SHP77 (cell line): ENCODE data around the gene HEXA.
"Not testable (repeated sequence)": the region's sequence is repeated elsewhere in the genome, so short reads cannot be mapped to it uniquely, and the experiment has no call there.

Source experiments
- DNase-seq, 2 experiments: peaks; one replicate each; lab custom pipeline; 2025; lab: John Stamatoyannopoulos, UW

Gene HEXA

DNA sequence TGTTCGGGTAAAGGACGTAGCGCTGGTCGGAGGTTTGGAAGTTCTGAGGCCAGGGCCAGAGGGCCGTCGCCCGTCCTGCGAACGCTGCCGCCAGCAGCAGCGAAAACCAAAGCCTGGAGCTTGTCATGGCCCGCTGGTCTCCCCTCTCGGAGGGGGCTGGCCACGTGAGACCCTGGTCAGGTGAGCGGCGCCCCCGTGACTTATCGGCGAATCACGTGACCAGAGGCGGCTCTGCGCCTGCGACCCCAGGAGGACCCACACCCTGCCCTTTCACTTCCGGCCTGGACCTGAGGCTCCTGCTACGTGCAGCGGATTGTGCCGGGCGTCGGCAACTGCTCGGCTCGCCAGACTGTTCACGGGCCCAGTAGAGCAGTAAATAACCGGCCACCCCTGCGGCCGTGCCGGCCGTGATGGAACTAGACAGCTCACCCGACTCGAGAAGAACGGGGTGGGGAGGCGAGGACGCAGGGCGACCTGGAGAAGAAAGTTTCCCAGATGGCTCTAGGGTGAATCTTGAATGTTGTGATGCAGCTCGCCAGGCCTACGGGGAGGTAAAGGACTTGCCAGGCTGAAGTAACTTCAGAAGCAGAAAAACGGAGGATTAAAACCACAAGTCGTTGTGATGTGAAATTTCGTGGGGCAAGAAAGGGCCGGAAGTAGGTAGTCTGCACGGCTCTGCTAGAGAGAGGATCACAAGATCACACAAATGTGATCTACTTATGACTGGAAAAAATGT, at the start of gene HEXA:
TSS of gene HEXA (minus strand) at position 169 of the 736 bp plus-strand sequence. CDS start at position 127, 42 bp downstream.
- DNase-seq, result peak; percentile 91 to 95

DNA sequence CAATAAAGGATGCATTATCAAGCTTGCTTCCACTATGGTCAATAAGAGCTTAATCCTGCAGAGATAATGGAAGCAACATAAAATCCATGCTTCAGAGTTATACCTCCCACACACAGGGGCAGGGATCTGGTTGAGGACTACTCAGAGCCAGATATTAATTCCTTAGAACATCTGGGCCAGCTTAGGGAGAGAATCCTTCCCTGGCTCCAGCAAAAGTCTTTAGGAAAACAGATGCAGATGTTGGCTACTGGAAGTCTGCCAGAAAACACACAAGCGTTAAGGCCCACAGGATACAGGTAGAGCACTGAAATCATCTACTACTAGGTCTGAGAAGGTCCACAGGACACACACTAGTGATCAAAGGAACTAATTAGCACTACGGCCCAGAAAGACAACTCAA, 47.4 kb upstream of the HEXA start:
- DNase-seq, result no peak

DNA sequence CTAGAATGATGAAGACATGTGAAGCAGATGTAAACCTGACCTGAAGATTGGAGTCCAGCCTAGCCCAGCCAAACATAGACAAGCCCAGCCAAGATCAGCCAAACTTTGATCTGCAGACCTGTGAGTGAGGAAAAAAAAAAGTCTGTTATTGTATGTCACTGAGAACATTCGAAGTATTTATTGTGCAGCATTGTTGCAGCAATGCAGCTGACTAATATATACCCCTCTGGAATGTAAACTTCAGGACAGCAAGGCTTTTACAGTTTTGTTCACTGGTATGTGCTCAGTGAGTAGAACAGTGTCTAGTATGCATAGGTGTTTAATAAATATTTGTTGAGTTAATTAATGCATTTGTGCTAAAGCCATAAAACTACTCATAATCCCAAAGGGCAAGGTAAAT, 45.7 kb upstream of the HEXA start:
- DNase-seq, result no peak

DNA sequence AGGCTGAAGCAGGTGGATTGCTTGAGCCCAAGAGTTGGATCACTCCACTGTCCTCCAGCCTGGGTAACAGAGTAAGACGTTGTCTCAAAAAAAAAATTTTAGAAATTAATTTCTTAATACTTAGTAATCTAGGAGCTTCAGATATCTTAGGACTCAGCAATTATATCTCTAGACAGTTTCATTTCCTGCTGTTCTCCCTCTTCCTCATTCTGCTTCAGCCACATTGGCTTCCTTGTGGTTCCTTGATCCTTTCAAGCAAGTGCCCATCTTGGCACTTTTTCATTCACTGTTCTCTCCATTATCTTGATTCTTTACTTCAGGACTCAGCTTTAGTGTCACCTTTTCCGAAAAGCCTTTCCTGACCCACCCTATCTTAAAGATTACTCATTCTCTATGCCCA, 44.8 kb upstream of the HEXA start:
- DNase-seq, result no peak

DNA sequence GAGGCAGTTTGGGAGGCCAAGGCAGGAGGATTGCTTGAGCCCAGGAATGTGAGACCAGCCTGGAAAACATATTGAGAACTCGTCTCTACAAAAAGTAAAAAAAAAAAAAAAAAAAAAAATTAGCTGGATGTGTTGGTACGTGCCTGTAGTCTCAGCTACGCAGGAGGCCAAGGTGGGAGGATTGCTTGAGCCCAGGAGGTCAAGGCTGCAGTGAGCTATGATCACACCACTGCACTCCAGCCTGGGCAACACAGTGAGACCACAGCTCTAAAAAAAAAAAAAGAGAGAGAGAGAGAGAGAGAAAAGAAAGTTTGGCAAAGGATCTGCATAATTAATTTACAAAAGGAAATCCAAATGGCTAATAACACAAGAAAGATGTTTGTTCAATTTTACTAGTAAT, 44.0 kb upstream of the HEXA start:
- DNase-seq, result not testable (repeated sequence)

DNA sequence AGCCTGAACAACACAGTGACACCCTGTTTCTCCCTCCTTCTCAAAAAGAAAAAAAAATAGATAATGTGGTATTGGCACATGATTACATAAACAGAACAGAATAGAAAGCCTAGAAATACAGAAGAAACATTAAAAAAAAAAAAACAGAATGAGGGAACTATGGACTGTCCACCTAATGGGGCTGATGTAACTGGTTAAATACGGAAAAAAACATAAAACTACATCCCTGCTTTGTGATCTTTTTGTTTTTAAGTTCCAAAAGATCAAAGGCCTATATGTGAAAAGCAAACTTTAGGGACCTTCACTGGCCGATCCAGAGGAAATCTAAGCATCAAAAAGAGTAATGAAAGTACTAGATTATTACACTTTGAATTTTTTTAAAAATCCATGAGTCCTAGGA, 39.5 kb upstream of the HEXA start:
- no peak for DNase-seq

DNA sequence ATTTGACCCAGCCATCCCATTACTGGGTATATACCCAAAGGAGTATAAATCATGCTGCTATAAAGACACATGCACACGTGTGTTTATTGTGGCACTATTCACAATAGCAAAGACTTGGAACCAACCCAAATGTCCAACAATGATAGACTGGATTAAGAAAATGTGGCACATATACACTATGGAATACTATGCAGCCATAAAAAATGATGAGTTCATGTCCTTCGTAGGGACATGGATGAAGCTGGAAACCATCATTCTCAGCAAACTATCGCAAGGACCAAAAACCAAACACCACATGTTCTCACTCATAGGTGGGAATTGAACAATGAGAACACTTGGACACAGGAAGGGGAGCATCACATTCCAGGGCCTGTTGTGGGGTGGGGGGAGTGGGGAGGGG, 37.5 kb upstream of the HEXA start:
- not testable (repeated sequence) for DNase-seq

DNA sequence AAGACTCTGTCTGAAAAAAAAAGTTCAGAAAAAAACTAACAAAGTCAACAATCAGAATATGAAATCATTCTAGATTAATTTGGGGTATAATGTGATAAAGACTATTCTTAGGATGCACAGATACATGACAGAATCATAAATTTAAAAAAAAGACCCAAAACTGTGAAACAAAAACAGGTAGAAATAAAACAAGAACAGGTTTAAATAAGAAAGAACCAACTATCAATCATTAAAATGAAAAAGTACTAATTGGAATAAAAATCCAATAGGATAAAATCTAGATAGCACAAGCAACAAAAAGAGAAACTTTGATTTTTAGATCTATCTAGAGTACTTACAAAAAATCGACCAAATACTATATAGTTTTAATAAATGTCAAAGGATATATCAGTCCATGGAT, 35.7 kb upstream of the HEXA start:
- no peak for DNase-seq

DNA sequence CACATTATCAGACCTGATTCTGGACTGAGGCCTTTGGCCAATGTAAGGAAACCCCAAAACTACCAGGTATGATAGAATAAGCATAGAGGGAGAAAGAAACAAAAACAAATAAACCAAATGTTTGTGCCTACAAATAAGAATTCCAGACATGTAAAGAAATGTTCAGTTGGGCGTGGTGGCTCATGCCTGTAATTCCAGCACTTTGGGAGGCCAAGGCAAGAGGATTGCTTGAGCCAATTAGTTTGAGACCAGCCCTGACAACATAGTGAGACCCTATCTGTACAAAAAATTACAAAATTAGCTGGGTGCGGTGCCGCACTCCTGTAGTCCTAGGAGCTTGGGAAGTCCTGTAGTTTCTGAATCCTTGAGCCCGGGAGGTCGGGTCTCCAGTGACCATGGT, 35.3 kb upstream of the HEXA start:
- DNase-seq, result no peak

DNA sequence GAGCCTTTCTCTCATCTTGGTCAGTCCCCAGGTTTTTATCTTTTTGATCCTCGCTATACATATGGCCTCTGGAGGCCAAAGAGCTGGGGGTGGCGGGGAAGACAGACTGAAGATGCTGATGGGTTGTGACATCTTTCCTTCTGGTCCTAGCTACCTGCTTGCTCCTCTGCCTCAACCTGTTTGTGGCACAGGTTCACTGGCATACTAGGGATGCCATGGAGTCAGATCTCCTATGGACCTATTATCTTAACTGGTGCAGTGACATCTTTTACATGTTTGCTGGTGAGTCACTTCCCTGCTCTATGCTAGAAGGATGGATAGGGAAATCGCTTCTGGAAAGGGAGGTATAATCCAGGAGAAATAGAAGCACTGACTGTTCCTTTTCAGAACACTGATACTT, 31.1 kb upstream of the HEXA start:
- DNase-seq, result no peak

DNA sequence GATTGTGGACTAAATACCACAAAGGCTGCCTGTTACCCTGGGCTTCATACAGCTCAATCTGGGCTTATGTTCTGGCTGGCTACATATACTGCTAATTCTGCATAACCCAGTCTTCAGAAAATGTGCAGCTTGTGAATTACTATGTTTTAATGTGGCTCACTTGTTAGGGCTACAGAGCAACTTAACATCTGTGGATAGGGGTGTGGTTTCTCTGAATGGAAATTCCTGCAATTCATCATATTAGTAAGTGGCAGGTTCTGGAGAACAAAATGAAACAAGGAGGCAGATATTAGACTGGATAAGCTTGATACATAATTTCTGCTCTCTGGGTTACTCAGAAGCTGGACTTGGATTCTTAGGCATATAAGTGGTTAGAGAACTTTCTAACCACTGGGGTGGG, 29.0 kb upstream of the HEXA start:
- no peak for DNase-seq

DNA sequence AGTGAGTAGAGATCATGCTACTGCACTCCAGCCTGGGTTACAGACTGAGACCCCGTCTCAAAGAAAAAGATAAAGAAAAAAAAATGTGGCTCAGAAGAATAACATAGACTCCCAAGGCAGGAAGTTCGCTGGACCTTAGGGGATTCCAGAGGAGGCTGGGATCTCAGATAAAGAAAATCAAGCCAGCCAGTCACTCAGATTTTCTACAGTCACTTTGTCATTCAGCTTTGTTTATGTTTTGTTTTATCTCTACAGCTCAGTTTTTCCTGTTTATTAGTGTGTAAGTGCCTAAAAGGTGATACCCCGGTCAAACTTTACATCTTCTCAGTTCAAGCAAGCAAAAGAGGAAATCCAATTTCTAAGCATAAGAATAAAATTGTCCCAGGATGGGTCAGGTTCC, 28.5 kb upstream of the HEXA start:
- DNase-seq, result no peak

DNA sequence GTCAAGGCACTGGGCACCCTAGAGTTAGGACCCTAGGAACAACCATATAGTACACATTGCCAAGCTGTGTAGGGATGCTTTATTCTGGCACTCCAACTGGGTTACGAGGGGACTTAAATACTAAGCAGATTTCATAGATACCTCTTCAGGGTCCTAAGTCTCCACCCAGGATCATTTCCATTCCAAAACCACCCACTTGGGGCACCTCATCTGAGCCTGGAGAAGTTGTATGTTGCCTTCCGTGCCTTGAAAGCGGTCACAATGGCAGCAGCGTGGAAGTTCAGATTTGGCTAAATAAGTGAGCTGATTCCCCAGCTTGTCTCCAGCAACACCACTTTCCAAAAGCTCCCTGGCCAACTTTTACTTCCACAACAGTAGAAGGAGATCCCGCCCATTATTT, 26.9 kb upstream of the HEXA start:
- DNase-seq, result no peak

DNA sequence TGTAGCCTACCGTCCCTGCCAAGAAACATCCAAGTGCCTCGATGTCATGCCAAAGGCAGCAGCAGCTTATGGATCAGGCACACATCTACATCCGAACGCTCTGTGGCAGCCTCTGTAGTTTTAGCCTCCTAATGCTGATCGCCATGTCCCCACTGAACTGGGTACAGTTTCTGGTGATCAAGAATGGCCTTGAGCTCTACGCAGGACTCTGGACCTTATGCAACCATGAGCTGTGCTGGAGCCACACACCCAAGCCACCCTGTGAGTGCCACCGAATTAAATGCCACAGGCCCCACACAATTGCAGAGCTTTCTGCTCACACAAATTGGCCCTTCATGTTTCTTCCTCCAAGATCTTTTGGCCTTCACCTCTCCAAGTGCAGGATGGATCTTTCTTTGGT, 22.8 kb upstream of the HEXA start:
- no peak for DNase-seq

DNA sequence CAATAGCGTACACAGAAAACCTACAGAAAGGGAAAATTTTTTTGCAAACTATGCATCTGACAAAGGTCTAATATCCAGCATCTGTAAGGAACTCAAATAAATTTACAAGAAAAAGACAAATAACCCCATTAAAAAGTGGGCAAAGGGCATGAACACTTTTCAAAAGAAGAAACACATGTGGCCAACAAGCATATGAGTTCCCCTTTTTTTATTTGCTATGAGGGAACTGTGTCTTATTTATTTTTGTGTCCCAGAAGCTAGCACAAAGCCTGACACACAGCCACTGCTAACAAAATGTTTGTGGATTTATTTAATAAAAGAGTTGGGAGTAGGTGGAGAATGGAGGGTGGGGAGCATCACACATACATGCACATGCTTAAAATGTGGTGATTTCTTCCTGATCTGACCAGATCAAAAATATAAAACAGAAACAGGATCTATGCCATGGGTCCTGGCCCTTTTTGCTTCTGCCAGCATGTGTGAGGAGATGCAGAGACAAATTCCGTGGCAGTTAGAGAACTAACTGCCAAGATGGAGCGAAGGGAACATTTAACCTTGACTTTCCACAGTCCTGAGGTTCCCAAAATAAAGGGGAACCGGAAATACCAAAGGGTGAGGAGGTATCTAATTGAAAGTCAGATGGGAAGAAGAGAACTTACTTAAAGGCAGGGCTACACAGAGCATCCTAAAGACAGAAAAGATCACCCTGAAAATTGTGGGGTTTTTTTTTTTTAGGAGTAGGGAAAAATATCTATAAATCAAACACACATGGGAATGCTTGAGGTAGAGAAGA, 22.2 kb upstream of the HEXA start, which contains the start of gene TMEM202:
TSS of gene TMEM202 (plus strand) at position 510 of the 793 bp plus-strand sequence. CDS start at position 532, 22 bp downstream.
- no peak for DNase-seq

DNA sequence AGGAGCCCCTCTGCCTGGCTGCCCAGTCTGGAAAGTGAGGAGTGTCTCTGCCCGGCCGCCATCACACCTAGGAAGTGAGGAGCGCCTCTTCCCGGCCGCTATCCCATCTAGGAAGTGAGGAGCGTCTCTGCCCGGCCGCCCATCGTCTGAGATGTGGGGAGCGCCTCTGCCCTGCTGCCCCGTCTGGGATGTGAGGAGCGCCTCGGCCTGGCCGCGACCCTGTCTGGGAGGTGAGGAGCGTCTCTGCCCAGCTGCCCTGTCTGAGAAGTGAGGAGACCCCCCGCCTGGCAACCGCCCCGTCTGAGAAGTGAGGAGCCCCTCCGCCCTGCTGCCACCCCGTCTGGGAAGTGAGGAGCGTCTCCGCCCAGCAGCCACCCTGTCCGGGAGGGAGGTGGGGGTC, 20.5 kb upstream of the HEXA start:
- DNase-seq, result not testable (repeated sequence)

DNA sequence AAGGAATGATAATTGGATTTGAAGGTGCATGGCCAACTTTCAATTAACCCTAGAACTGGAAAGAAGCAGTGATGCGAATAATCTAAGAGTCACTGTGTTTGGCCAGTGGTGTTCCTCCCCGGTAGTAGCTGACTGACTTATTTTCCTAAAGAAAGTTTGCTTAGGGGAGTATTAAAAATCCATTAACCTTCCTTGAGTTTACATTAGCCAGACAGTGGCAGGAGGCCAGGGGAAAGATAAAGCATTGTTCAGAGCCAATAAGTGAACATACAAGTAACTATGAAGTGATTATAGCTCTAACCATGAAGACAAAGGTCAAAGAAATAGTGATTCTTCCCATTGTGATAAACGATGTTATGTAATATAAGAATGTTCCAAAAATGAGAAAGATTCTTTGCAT, 13.4 kb upstream of the HEXA start:
- DNase-seq, result no peak

DNA sequence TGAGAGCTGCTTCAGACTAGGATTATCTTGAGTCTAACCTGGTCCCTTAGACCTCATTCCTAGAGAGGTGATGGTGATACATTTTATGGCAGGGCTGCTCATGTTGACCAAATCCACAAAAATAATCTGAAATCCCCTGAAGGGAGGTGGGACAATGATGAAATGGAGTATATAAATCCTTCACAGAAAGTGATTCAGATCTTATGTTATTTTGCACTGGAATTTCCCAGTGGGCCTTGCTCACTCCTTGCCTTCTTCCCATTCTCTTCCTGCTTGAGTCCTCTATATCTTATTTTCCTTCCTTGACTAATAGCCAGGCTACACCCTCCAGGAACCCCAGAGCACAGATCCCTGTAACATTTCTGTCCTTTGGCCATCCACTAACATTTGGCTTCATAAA, 11.9 kb upstream of the HEXA start:
- DNase-seq, result no peak

DNA sequence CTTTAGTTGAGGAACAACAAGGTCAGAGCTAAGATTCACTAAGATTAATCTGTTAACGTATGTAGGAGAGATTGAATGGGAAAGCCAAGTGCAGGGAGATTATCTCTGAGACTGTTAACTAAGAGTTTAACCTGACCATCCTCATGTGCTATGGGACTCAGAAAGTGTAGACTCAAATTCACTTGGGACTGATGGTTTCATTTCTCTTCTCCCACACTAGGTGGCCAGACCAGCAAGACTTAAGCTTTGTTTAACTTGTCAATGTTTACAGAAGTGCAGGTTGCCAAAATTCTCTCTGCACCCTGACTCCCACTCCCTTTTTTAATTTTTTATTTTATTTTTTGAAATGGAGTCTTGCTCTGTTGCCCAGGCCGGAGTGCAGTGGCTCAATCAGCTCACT, 6.3 kb upstream of the HEXA start:
- peak in 1 of 2 experiments; percentile 1 for DNase-seq

DNA sequence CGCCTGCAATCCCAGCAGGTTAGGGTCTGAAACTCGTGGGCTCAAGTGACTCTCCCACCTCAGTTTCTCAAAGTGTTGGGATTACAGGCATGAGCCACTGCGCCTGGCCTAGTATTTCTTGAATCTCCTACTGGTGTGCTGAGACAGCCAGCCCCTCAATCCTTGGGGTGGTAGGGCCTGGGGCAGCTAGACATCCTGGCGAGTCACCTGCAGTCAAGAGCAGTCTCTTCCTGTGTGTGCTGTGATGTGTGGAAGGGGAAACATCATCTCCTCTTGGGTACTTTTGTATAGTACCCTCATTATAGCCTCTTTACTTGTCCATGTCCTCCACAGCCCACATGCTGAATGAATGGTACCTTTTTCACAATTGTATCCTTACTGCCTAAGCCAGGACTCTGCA, 4.9 kb upstream of the HEXA start:
- no peak for DNase-seq

DNA sequence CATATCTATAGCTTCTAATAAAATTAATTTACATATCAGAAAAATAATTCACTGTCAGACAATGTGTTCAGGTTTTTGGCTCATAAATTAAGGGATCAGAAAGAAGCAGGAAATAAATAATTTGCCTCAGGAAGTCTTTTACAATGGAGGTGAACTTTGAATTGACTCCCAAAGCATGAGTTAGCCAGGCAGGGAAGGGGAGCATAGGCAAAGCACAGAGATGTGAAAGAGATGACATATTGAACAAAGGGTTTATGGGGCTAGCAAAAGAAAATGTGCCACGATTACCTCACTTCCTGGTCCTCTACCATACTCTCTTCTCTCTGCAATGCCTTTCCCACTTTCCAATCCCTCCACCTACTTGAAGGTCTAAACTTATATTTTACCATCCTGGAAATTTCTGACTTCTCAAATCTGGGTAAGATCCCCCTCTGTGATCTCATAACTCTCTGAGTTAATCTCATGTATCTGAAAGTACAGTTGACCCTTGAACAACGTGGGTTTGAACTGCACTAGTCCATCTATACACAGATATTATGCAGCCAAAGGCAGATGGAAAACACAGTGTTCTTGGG, 4.1 kb upstream of the HEXA start:
- DNase-seq, result no peak

DNA sequence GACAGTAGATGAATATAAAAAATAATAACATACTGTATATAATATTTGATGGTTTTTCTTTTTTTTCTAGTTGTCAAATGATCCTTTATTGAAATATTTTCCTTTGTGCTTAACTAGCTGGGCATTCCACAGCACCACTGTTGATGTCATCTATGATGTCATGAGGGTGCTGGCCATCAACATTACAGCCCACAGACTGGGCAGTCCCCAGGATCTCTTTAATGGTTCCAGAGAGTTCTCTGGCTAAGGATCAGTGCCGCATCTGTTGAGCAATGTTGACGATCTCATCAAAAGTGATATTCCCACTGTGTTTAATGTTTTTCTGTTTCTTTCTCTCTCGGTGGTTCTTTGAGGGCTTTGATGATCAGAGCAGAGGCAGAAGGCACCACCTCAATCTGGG, 3.3 kb upstream of the HEXA start:
- DNase-seq, result not testable (repeated sequence)

DNA sequence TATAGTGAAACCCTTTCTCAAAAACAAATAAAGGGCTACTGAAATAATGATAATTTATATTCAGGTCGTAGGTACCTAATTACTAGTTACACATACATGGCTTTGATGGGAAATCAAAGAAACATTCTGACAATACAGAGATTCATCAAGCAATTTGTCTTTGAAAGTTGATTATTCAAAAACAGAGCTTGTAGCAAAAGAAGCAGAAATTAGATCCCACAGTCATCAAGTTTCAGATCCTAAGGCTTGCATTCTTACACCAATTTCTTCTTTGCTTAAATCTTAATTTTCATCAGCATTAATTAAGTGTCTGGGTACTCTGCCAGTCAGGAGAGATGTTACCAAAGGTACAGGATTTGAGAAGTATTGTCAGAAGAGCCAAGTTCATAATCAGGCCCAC, 1.5 kb upstream of the HEXA start:
- no peak for DNase-seq
